Effector memory CD8-positive, alpha-beta T cell (primary cell): ENCODE results near the gene STMND1.
"Not testable (repeated sequence)": the region's sequence is repeated elsewhere in the genome, so short reads cannot be mapped to it uniquely, and the experiment has no call there.

Experiments
- ATAC-seq: fragments of 150-1000 bp; cut with Tn5 transposase; replicated peaks from 2 replicates; pipeline ENCODE4 v1.10.0; 2021; ENCODE audit warnings: mild to moderate bottlenecking, moderate library complexity
- DNase-seq, 3 experiments: peaks; one replicate each; pipeline ENCODE4 v3.0.0; 2021
- H3K27ac Mint-ChIP-seq, 2 donors: one replicate each; pipeline ENCODE4 v1.8.0; 2022; ENCODE audit warnings: mild to moderate bottlenecking in 2 of 2, mixed read lengths in 2 of 2, moderate library complexity in 2 of 2
- H3K27me3 Mint-ChIP-seq, 2 donors: one replicate each; pipeline ENCODE4 v1.8.0; 2022; ENCODE audit warnings: mixed read lengths in 2 of 2
- H3K36me3 Mint-ChIP-seq: one replicate; pipeline ENCODE4 v1.8.0; 2022; ENCODE audit warnings: mild to moderate bottlenecking, moderate library complexity, mixed read lengths; ENCODE audit not compliant: insufficient read depth
- H3K4me1 Mint-ChIP-seq, 2 donors: one replicate each; pipeline ENCODE4 v1.8.0; 2022; ENCODE audit warnings: low read depth in 2 of 2, mixed read lengths in 2 of 2
- H3K4me3 Mint-ChIP-seq, 2 donors: one replicate each; pipeline ENCODE4 v1.8.0; 2022; ENCODE audit warnings: mild to moderate bottlenecking in 2 of 2, mixed read lengths in 2 of 2, moderate library complexity in 2 of 2
- H3K9me3 Mint-ChIP-seq, 2 donors: one replicate each; pipeline ENCODE4 v1.8.0; 2022; ENCODE audit warnings: mixed read lengths in 2 of 2
- total RNA-seq, 9 experiments: gene quantifications; one replicate each; lab custom pipeline; 2026; lab: John Stamatoyannopoulos, UW

The STMND1 gene
- total RNA-seq, result 0 to 0.06 (median 0) reads per million in 9 experiments

GRCh38 chr6:17101422-17102257 lies at the start of gene STMND1:
Gene STMND1, plus strand, starts transcription at chr6:17102050. Its CDS starts 208 bp downstream, at chr6:17102258.
- no peak within 1 kb of the TSS for H3K27ac Mint-ChIP-seq
- H3K27me3 Mint-ChIP-seq, result peaks cover 62 to 91% of the 10 kb centered on the region in 2 donors
- H3K4me1 Mint-ChIP-seq, result peaks cover 7 to 9% of the 10 kb centered on the region in 2 donors
- peak within 1 kb of the TSS; percentile 34 to 65 for H3K4me3 Mint-ChIP-seq
- no peaks in the 10 kb centered on the region for H3K9me3 Mint-ChIP-seq
- no peak for DNase-seq
- no peaks in the 10 kb centered on the region for H3K36me3 Mint-ChIP-seq
- no peak for ATAC-seq

- Mint-ChIP-seq H3K36me3 (no peaks in the 10 kb centered on the region), H3K4me3 (no peak overlapping the region), H3K27me3 (peaks cover 36 to 45% of the 10 kb centered on the region in 2 donors), H3K4me1 (no peaks in the 10 kb centered on the region), H3K9me3 (no peaks in the 10 kb centered on the region), H3K27ac (no peak overlapping the region)
- ATAC-seq (no peak), DNase-seq (no peak)
Observed at GRCh38 chr6:17054647-17055046, 47.2 kb upstream of the STMND1 start.

- DNase-seq (no peak), ATAC-seq (no peak)
- Mint-ChIP-seq H3K27ac (no peak overlapping the region), H3K9me3 (no peaks in the 10 kb centered on the region), H3K4me1 (no peaks in the 10 kb centered on the region), H3K4me3 (no peak overlapping the region), H3K36me3 (no peaks in the 10 kb centered on the region), H3K27me3 (peaks cover 53 to 59% of the 10 kb centered on the region in 2 donors)
Observed at GRCh38 chr6:17057322-17057721, 44.5 kb upstream of the STMND1 start.

GRCh38 chr6:17058550-17058949 lies 43.3 kb upstream of the STMND1 start:
- Mint-ChIP-seq H3K36me3 (no peaks in the 10 kb centered on the region), H3K9me3 (no peaks in the 10 kb centered on the region), H3K4me3 (no peak overlapping the region), H3K27me3 (peaks cover 45 to 60% of the 10 kb centered on the region in 2 donors), H3K27ac (no peak overlapping the region), H3K4me1 (no peaks in the 10 kb centered on the region)
- no peak for ATAC-seq
- DNase-seq, result no peak

GRCh38 chr6:17059022-17059421 lies 42.8 kb upstream of the STMND1 start:
- H3K4me1 Mint-ChIP-seq, result no peaks in the 10 kb centered on the region
- ATAC-seq, result no peak

GRCh38 chr6:17059850-17060249 lies 42.0 kb upstream of the STMND1 start:
- Mint-ChIP-seq H3K4me3 (no peak overlapping the region), H3K4me1 (no peaks in the 10 kb centered on the region), H3K27ac (no peak overlapping the region), H3K36me3 (no peaks in the 10 kb centered on the region), H3K9me3 (no peaks in the 10 kb centered on the region), H3K27me3 (peaks cover 36 to 53% of the 10 kb centered on the region in 2 donors)
- DNase-seq, result no peak
- no peak for ATAC-seq

More at GRCh38 chr6:17059022-17059421, 42.8 kb upstream of the STMND1 start:
- H3K9me3 Mint-ChIP-seq, result no peaks in the 10 kb centered on the region
- peaks cover 40 to 57% of the 10 kb centered on the region in 2 donors for H3K27me3 Mint-ChIP-seq
- no peak overlapping the region for H3K4me3 Mint-ChIP-seq
- no peak for DNase-seq
- H3K27ac Mint-ChIP-seq, result no peak overlapping the region
- no peaks in the 10 kb centered on the region for H3K36me3 Mint-ChIP-seq

GRCh38 chr6:17061097-17061496 lies 40.8 kb upstream of the STMND1 start:
- Mint-ChIP-seq H3K36me3 (no peaks in the 10 kb centered on the region), H3K4me1 (no peaks in the 10 kb centered on the region), H3K4me3 (no peak overlapping the region), H3K9me3 (no peaks in the 10 kb centered on the region), H3K27me3 (peaks cover 36 to 58% of the 10 kb centered on the region in 2 donors), H3K27ac (no peak overlapping the region)
- no peak for ATAC-seq
- no peak for DNase-seq

GRCh38 chr6:17062871-17063440 lies 38.9 kb upstream of the STMND1 start:
- ATAC-seq, result no peak
- no peaks in the 10 kb centered on the region for H3K4me1 Mint-ChIP-seq
- no peaks in the 10 kb centered on the region for H3K36me3 Mint-ChIP-seq
- H3K9me3 Mint-ChIP-seq, result no peaks in the 10 kb centered on the region
- DNase-seq, result no peak
- H3K27ac Mint-ChIP-seq, result no peak overlapping the region
- H3K4me3 Mint-ChIP-seq, result no peak overlapping the region
- peaks cover 36 to 53% of the 10 kb centered on the region in 2 donors for H3K27me3 Mint-ChIP-seq

GRCh38 chr6:17064975-17065374 lies 36.9 kb upstream of the STMND1 start:
- DNase-seq (no peak), ATAC-seq (no peak)
- Mint-ChIP-seq H3K4me3 (no peak overlapping the region), H3K36me3 (no peaks in the 10 kb centered on the region), H3K9me3 (peaks cover 0 to 1% of the 10 kb centered on the region in 2 donors), H3K4me1 (no peaks in the 10 kb centered on the region), H3K27me3 (peaks cover 24 to 49% of the 10 kb centered on the region in 2 donors), H3K27ac (no peak overlapping the region)

GRCh38 chr6:17066610-17067009 lies 35.2 kb upstream of the STMND1 start:
- no peaks in the 10 kb centered on the region for H3K4me1 Mint-ChIP-seq
- peaks cover 30 to 45% of the 10 kb centered on the region in 2 donors for H3K27me3 Mint-ChIP-seq
- H3K4me3 Mint-ChIP-seq, result no peak overlapping the region
- ATAC-seq, result no peak
- H3K27ac Mint-ChIP-seq, result no peak overlapping the region
- no peak for DNase-seq
- H3K36me3 Mint-ChIP-seq, result no peaks in the 10 kb centered on the region
- H3K9me3 Mint-ChIP-seq, result peaks cover 0 to 1% of the 10 kb centered on the region in 2 donors

GRCh38 chr6:17068972-17069371 lies 32.9 kb upstream of the STMND1 start:
- not testable (repeated sequence) for DNase-seq, H3K9me3 Mint-ChIP-seq, ATAC-seq, H3K4me1 Mint-ChIP-seq, H3K36me3 Mint-ChIP-seq, H3K27ac Mint-ChIP-seq, H3K4me3 Mint-ChIP-seq
- peaks cover 44 to 52% of the 10 kb centered on the region in 2 donors for H3K27me3 Mint-ChIP-seq

GRCh38 chr6:17070400-17070799 lies 31.4 kb upstream of the STMND1 start:
- H3K27ac Mint-ChIP-seq, ATAC-seq, DNase-seq, H3K4me1 Mint-ChIP-seq, H3K36me3 Mint-ChIP-seq, H3K4me3 Mint-ChIP-seq, H3K9me3 Mint-ChIP-seq: not testable (repeated sequence)
- peaks cover 52 to 60% of the 10 kb centered on the region in 2 donors for H3K27me3 Mint-ChIP-seq

GRCh38 chr6:17073596-17073995 lies 28.3 kb upstream of the STMND1 start:
- not testable (repeated sequence) for ATAC-seq, H3K4me3 Mint-ChIP-seq, H3K27ac Mint-ChIP-seq, H3K4me1 Mint-ChIP-seq, H3K9me3 Mint-ChIP-seq, DNase-seq, H3K36me3 Mint-ChIP-seq
- H3K27me3 Mint-ChIP-seq, result peaks cover 71 to 75% of the 10 kb centered on the region in 2 donors

- Mint-ChIP-seq H3K4me3 (no peak overlapping the region), H3K36me3 (no peaks in the 10 kb centered on the region), H3K27me3 (peaks cover 40 to 52% of the 10 kb centered on the region in 2 donors), H3K4me1 (no peaks in the 10 kb centered on the region), H3K27ac (no peak overlapping the region), H3K9me3 (peaks cover 0 to 7% of the 10 kb centered on the region in 2 donors)
- no peak for ATAC-seq
- no peak for DNase-seq
Observed at GRCh38 chr6:17081273-17081672, 20.6 kb upstream of the STMND1 start.
